RWPE1 (cell line): Measurements from ENCODE around the gene PLCL1.
A peak's percentile ranks its signal among the peaks of the same experiment; 100 is the strongest.

Experiments
- CTCF ChIA-PET: fragments of 350-600 bp; sonication (Branson Sonifier 250); formaldehyde crosslinking; extraction: SDS; loops from one replicate; lab custom pipeline; 2021; lab: Yijun Ruan, JAX
- POLR2A ChIA-PET: fragments of 400-600 bp; formaldehyde crosslinking; extraction: SDS; loops from one replicate; lab custom pipeline; 2020; ENCODE audit warnings: antibody characterized with exemption; ENCODE audit not compliant: low non-redundant PET; lab: Yijun Ruan, JAX
- DNase-seq: peaks from one replicate; pipeline ENCODE4 v3.0.0; 2012; ENCODE audit warnings: low spot score
- H3K27ac ChIP-seq: fragments of 450-650 bp; 2 replicates; pipeline ENCODE4 v1.5.1; 2017
- TF ChIP-seq, protein P1 (sequence below): fragments of 450-650 bp; conservative IDR thresholded peaks from 2 replicates; pipeline ENCODE4 v1.5.1; 2017; ENCODE audit warnings: low read depth, mild to moderate bottlenecking

Gene PLCL1

GRCh38 chr2:197799068-197799467 is 5.3 kb upstream of the PLCL1 start:
- no peak for DNase-seq
- ChIA-PET POLR2A (no interaction called here), CTCF (no interaction called here)
- H3K27ac ChIP-seq: no peak overlapping the region
- TF ChIP-seq, protein P1, sequence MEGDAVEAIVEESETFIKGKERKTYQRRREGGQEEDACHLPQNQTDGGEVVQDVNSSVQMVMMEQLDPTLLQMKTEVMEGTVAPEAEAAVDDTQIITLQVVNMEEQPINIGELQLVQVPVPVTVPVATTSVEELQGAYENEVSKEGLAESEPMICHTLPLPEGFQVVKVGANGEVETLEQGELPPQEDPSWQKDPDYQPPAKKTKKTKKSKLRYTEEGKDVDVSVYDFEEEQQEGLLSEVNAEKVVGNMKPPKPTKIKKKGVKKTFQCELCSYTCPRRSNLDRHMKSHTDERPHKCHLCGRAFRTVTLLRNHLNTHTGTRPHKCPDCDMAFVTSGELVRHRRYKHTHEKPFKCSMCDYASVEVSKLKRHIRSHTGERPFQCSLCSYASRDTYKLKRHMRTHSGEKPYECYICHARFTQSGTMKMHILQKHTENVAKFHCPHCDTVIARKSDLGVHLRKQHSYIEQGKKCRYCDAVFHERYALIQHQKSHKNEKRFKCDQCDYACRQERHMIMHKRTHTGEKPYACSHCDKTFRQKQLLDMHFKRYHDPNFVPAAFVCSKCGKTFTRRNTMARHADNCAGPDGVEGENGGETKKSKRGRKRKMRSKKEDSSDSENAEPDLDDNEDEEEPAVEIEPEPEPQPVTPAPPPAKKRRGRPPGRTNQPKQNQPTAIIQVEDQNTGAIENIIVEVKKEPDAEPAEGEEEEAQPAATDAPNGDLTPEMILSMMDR: no peak

DNA sequence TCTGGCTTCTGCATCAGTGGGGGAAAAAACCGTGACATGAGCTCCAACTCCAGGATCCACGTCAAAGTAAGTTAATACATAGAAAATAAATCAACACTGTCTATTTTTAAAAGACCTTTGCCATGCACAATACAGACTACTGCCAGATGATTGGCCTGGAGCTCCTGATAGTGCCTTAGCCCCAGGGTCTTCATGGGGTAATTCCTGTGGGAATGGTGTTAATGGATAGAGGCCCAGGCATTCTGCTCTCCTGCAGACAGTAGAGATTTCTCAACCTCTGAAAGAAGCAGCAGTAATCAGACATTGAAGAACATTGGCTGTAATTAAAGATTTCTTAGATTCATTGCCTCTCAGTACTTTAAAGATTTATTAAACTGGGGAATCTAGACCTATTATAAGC is 4.3 kb upstream of the PLCL1 start:
- DNase-seq: no peak
- no peak overlapping the region for H3K27ac ChIP-seq
- CTCF ChIA-PET: interaction anchor here (0.7 to 1.4 kb wide), 2 partner anchors 328 to 365 kb away, joined by 3 to 5 read pairs; no protein-coding TSS in a partner anchor
- TF ChIP-seq, protein P1: no peak
- POLR2A ChIA-PET: no interaction called here

DNA sequence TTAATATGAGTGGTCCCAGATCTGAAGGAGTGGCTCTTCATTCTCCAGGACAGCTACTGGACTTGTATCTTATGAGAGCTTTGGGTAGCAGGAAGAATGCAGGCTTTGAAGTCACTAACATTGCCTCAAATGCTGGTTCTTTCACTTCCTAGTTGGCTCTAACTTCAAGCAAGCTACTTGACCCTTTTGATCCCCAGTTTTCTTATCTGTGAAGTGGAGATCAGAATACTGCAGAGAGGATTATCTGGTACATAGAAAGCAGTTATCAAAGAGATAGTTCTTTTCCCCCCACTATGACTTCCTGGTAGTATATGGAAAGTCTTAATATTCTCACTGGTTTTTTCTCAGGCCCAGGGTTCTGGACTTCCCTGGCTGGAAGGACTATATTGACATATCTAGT is 3.4 kb upstream of the PLCL1 start:
- no peak for DNase-seq
- POLR2A ChIA-PET: no interaction called here
- TF ChIP-seq, protein P1: no peak
- H3K27ac ChIP-seq: no peak overlapping the region
- CTCF ChIA-PET: interaction anchor here (0.6 to 1.4 kb wide), 2 partner anchors 184 to 327 kb away, joined by 4 to 5 read pairs; no protein-coding TSS in a partner anchor

- peak; percentile 52 for DNase-seq
- CTCF ChIA-PET: no interaction called here
- POLR2A ChIA-PET: no interaction called here
- no peak overlapping the region for H3K27ac ChIP-seq
- TF ChIP-seq, protein P1: peak; percentile 74
These were observed 1.4 kb upstream of the PLCL1 start for GRCh38 chr2:197803033-197803444.

DNA sequence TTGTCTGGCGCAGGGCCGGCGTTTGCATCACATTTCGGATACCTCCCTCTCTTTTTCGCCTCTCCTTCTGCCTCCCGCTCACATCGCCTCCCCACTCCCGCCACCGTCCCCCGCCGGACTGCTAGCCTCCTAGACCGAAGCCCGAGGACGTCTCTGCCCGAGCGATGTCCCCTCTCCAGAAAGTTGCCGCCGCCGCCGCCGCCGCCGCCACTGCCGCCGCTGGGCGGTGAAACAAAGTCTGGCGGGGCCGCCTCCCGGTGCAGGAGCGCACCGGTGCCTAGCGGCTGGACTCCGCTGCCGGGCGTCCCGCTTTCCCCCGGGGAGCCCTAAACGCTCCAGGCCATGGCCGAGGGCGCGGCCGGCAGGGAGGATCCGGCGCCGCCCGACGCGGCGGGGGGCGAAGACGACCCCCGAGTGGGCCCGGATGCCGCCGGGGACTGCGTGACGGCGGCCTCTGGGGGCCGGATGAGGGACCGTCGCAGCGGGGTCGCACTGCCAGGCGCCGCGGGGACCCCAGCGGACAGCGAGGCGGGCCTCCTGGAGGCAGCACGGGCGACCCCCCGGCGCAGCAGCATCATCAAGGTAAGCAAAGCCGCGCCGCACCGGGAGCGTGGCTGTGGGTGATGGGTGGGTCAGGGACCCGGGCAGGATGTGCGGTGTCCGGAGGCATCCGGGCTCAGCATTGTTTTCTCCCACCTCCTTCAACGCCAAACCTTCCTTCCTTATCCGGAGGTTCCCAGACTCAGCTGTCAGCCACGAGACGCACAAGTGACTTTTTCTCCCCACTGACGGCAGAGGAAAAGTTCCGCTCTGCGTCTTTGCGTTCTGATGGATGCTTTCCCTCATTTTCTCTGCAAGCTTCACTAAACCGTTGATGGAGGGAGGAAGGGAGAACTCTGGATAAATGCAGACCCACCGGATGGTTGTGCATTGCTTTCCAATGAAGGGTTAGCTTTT is 643 bp downstream of the PLCL1 start:
- ChIA-PET CTCF (interaction anchor here (0.6 to 1.5 kb wide), 2 partner anchors 102 to 491 kb away, joined by 3 to 7 read pairs; no protein-coding TSS in a partner anchor), POLR2A (no interaction called here)
- no peak for DNase-seq
- no peak overlapping the region for H3K27ac ChIP-seq
- TF ChIP-seq, protein P1: no peak

DNA sequence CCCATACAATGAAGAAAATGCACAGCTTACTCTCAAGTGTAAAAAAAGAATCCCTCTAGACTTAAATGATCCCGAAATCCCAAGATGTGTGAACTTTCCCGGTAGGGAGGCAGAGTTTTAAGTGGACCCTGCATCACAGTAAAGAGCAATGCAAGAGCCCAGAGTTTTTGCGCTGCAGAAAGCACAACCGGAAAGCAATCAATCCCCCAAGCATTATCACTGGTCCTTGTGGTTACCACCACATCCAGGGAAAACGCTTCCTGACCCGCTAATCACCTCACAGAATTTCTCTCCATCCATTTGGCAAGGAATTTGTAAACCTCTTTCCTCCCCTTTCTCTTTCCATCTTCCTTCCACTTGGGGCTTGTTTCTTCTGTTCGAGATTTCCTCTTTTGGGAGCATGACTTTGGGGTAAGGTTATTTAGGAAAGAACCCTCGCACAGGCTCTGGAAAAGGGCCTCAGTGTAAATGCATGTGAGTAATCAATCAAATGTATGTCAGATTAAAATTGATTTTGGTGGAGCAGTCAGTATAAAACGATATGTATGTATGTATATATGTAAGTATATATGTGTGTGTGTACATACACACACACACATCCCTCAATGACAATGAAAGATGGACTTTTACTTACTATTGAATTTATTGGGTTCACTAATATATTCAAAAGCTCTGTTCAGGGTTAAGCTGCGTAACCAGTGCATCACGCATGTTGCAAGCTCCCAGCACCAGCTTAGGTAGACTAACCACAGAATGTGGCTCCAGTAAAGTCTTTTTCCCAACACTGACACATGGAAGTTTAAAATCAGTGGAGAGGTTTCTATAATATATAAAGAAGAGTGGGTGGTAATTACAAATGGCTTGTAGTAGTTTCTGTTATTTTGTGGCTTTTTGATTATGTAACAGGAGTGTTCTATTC is 1.6 kb downstream of the PLCL1 start:
- no peak for DNase-seq
- CTCF ChIA-PET: no interaction called here
- H3K27ac ChIP-seq: no peak overlapping the region
- TF ChIP-seq, protein P1: no peak
- POLR2A ChIA-PET: no interaction called here
